Body of pancreas (tissue), 4 donors: ENCODE data around the gene SLC35F2. TPM values are rescaled to one million over a fixed set of nuclear protein-coding genes. Genes with fewer than 3 reads are reported as not detected.
"Not testable (repeated sequence)": the region's sequence is repeated elsewhere in the genome, so short reads cannot be mapped to it uniquely, and the experiment has no call there.

ENCODE experiments used
- ATAC-seq: fragments of 150-250 bp; one replicate; pipeline ENCODE4 v1.9.1; 2016
- DNase-seq, 4 donors: peaks; one replicate each; pipeline ENCODE4 v3.0.0-alpha.2; 2019
- H3K27ac ChIP-seq, 4 donors: fragments of 200-600 bp; sonication (generic); 1 replicate in 3 of 4; 2 replicates in 1 of 4; pipeline versions ENCODE4 v1.5.1 to v1.6.1; 2016 to 2019; ENCODE audit warnings: mild to moderate bottlenecking in 1 of 4, mixed read lengths in 1 of 4, moderate library complexity in 1 of 4
- H3K27me3 ChIP-seq, 2 donors: fragments of 200-600 bp; sonication (generic); one replicate each; pipeline ENCODE4 v1.6.0; 2016; ENCODE audit warnings: mild to moderate bottlenecking in 1 of 2
- H3K36me3 ChIP-seq, 2 donors: fragments of 200-600 bp; sonication (generic); replicated peaks in 1 of 2; 2 replicates each; pipeline ENCODE4 v1.5.1; 2016; ENCODE audit warnings: low read depth in 2 of 2; ENCODE audit not compliant: insufficient read depth in 1 of 2
- H3K4me1 ChIP-seq: fragments of 200-600 bp; sonication (generic); one replicate; pipeline ENCODE4 v1.6.0; 2016
- H3K4me3 ChIP-seq, 2 donors: fragments of 200-600 bp; sonication (generic); 1 replicate in 1 of 2; 2 replicates in 1 of 2; pipeline ENCODE4 v1.5.1; 2016 to 2019
- H3K9me3 ChIP-seq, 3 donors: fragments of 200-600 bp; sonication (generic); 1 replicate in 2 of 3; 2 replicates in 1 of 3; pipeline ENCODE4 v1.5.1; 2016
- POLR2A ChIP-seq, 3 donors: fragments of 450-650 bp; IDR thresholded peaks; one replicate each; pipeline ENCODE4 v1.6.1; 2016; ENCODE audit warnings: antibody characterized with exemption in 3 of 3, mild to moderate bottlenecking in 2 of 3
- WGBS, 2 donors: methylation state at CpG; one replicate each; pipeline ENCODE4 v1.1.5; 2017; 5-methylcytosine and 5-hydroxymethylcytosine counted together
- intact Hi-C: fragments of 100-400 bp; cut with DNase I; formaldehyde crosslinking; loops from one replicate; pipeline ENCODE4 v1.15.1; 2023
- total RNA-seq, 2 donors: library from RNA; depleted of rRNA; stranded (reverse); fragments of >200 nt; gene quantifications; one replicate each; pipeline ENCODE4 v1.1.0, GENCODE V29; 2016
- TF ChIP-seq, protein P1 (sequence below), 7 experiments: fragments of 450-650 bp in 4 of 7; fragments of 200-600 bp in 3 of 7; sonication (generic) in 3 of 7; IDR thresholded peaks; one replicate each; pipeline ENCODE4 v1.5.1; 2016 to 2019; ENCODE audit warnings: antibody characterized with exemption in 7 of 7

SLC35F2 gene
- total RNA-seq, 2 donors from 2014 or later: 0.33 to 8.6 TPM

DNA sequence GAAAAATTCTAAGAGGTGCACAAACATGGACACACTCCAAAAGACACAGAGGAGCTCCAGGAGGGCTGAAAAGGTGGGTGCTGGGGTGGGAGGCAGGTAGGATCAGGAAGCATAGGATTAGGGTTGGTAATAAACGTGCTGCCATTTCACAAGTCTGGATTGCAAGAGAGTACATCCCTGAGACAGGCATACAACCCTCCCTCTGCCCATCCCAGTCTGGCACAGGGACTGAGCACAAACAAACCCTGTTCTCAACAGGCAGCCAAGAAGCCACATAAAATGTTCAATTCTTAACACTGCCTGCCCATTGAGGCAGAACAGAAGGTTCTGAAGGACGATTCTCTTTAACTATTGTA lies 18.5 kb downstream of the SLC35F2 start:
- 53 to 66% methylated on average over 2 of the region's 2 CpGs for WGBS, 2 donors

DNA sequence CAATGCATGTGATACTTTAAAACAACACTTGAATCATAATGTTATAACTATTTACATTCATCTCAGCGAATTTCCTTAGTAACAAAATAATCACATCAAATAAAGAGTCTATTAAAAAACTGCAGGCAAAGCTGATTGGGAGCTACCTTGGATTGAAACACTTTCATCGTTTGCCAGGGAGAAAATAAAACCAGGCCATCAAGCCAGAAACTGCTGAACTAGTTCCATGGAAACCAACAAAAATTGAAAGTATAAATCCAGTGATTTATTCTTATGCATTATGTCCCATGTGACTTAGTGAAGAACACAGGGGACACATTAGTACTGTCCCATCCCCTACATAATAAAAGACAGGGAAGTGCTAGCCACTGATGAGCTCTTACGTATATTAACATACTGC lies 21.7 kb downstream of the SLC35F2 start:
- intact Hi-C loops: no loop called here

More for the DNA sequence above, 18.5 kb downstream of the SLC35F2 start:
- intact Hi-C loops: no loop called here
- no peak for TF ChIP-seq POLR2A (IDR thresholded peaks at IDR 0.05)
- TF ChIP-seq, protein P1, sequence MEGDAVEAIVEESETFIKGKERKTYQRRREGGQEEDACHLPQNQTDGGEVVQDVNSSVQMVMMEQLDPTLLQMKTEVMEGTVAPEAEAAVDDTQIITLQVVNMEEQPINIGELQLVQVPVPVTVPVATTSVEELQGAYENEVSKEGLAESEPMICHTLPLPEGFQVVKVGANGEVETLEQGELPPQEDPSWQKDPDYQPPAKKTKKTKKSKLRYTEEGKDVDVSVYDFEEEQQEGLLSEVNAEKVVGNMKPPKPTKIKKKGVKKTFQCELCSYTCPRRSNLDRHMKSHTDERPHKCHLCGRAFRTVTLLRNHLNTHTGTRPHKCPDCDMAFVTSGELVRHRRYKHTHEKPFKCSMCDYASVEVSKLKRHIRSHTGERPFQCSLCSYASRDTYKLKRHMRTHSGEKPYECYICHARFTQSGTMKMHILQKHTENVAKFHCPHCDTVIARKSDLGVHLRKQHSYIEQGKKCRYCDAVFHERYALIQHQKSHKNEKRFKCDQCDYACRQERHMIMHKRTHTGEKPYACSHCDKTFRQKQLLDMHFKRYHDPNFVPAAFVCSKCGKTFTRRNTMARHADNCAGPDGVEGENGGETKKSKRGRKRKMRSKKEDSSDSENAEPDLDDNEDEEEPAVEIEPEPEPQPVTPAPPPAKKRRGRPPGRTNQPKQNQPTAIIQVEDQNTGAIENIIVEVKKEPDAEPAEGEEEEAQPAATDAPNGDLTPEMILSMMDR (IDR thresholded peaks at IDR 0.05): no peak
- DNase-seq (no peak), ATAC-seq (no peak)
- Histone ChIP-seq H3K4me3 (no peak overlapping the region), H3K27ac (peak overlapping the region in 1 of 4 donors; percentile 7), H3K36me3 (no peaks in the 10 kb centered on the region), H3K4me1 (no peaks in the 10 kb centered on the region), H3K9me3 (no peaks in the 10 kb centered on the region), H3K27me3 (no peaks in the 10 kb centered on the region)

DNA sequence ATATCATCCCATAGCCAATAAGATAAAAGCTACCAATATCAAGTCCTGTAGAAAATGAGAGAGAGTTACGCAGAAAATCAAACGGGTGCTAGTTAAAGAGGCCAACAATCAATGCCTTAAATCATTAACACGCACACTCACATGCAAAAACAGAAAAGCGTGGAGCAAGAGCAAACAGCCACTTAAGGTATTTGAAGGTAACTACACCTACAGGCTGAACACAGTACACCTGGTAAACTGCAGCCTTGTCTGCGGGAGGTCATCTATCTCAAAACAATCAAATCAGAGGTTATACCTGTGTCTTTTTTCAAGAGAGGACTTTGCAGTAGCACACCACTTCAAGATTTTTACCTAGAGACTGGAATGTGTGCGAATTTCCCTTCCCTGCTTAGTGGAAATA lies 23.6 kb downstream of the SLC35F2 start:
- 46 to 61% methylated on average over 6 of the region's 6 CpGs for WGBS, 2 donors
- no peak for TF ChIP-seq POLR2A (IDR thresholded peaks at IDR 0.05)
- TF ChIP-seq, protein P1 (IDR thresholded peaks at IDR 0.05): peak in 2 of 7 experiments; percentile 11 to 13
- ATAC-seq (peak; percentile 60), DNase-seq (peak in 1 of 4 donors; percentile 11)
- no peaks in the 10 kb centered on the region for H3K9me3 ChIP-seq
- H3K27me3 ChIP-seq: no peaks in the 10 kb centered on the region
- H3K36me3 ChIP-seq: no peaks in the 10 kb centered on the region
- H3K4me3 ChIP-seq: no peak overlapping the region
- intact Hi-C loops: no loop called here
- peaks cover 23% of the 10 kb centered on the region for H3K4me1 ChIP-seq
- H3K27ac ChIP-seq: peak overlapping the region in 1 of 4 donors; percentile 36

More for the DNA sequence above, 21.7 kb downstream of the SLC35F2 start:
- no peak for TF ChIP-seq POLR2A (IDR thresholded peaks at IDR 0.05)
- TF ChIP-seq, protein P1 (IDR thresholded peaks at IDR 0.05): no peak
- no peaks in the 10 kb centered on the region for H3K36me3 ChIP-seq
- peaks cover 5% of the 10 kb centered on the region for H3K4me1 ChIP-seq
- H3K27ac ChIP-seq: no peak overlapping the region
- H3K9me3 ChIP-seq: no peaks in the 10 kb centered on the region
- no peak for DNase-seq
- ATAC-seq: no peak
- H3K4me3 ChIP-seq: no peak overlapping the region
- no peaks in the 10 kb centered on the region for H3K27me3 ChIP-seq
- 52 to 54% methylated on average over 3 of the region's 3 CpGs for WGBS, 2 donors

DNA sequence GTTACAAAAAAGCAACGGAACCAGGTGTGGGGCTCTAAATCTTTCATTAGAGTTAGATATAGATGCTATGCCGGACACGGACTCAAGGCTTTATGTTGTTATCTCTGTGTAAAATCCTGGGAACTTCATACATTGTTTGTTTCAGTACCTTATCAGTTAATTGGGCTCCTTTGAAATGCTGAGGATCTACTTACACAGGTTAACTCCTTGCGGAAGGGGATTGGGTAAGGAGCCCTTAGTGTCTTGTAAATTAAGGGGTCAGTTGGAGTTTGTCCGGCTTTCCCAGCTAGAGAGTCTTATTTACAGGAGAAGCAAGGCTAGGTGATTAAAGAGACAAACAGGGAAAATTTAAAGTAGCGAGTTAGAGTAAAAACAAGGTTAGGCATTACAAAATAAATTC lies 24.7 kb downstream of the SLC35F2 start:
- 59 to 64% methylated on average over 6 of the region's 6 CpGs for WGBS, 2 donors
- H3K4me3 ChIP-seq, H3K36me3 ChIP-seq, H3K9me3 ChIP-seq, DNase-seq, H3K27ac ChIP-seq, intact Hi-C loops, ATAC-seq, H3K27me3 ChIP-seq: not testable (repeated sequence)
- H3K4me1 ChIP-seq: peaks cover 23% of the 10 kb centered on the region

DNA sequence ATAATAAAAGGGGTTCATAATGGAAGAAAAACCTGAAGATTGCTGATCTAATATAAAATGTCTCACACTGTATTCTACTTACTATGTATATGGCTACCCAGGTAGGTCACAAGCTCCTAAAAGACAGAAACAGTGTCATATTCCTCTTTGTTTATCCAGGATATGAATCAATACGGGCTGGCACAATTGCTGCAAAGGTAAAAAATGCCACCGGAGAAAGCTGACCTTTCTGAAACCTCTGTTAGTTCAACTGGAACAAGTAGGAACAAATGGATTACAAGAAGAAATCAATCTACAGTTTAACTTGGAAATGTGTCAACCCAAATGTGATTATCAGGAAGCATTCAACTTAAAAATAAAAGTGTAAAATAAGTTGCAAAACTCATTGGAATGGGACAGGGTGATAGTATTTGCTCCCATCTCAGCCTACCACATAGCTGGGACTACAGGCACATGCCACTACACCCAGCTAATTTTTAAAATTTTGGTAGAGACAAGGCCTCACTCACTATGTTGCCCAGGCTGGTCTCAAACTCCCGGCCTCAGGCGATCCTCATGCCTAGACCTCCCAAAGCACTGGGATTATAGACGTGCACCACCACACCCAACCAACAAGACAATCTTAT lies 27.6 kb downstream of the SLC35F2 start:
- H3K4me3 ChIP-seq: no peak overlapping the region
- H3K9me3 ChIP-seq: no peaks in the 10 kb centered on the region
- DNase-seq (peak; percentile 18 to 53 (median 26)), ATAC-seq (peak; percentile 81)
- no peaks in the 10 kb centered on the region for H3K36me3 ChIP-seq
- 49 to 50% methylated on average over 5 of the region's 5 CpGs for WGBS, 2 donors
- intact Hi-C loops: no loop called here
- TF ChIP-seq, protein P1 (IDR thresholded peaks at IDR 0.05): no peak
- no peak for TF ChIP-seq POLR2A (IDR thresholded peaks at IDR 0.05)
- H3K27me3 ChIP-seq: no peaks in the 10 kb centered on the region
- H3K27ac ChIP-seq: peak overlapping the region in 2 of 4 donors; percentile 52 to 77
- H3K4me1 ChIP-seq: peaks cover 23% of the 10 kb centered on the region
